K562 (cell line): ENCODE measurements around the gene UROS. TPM values are rescaled to one million over a fixed set of nuclear protein-coding genes. Genes with fewer than 3 reads are reported as not detected.

ENCODE experiments used
- ARID1B ChIP-seq: fragments of 450-650 bp; IDR thresholded peaks from 2 replicates; pipeline ENCODE4 v1.6.1; 2016; ENCODE audit warnings: antibody characterized with exemption, mild to moderate bottlenecking, inconsistent platforms
- BRD9 ChIP-seq: fragments of 450-650 bp; IDR thresholded peaks from 2 replicates; pipeline ENCODE4 v1.6.1; 2018; ENCODE audit warnings: low read depth; ENCODE audit not compliant: partially characterized antibody
- ETS1 ChIP-seq: conservative IDR thresholded peaks from 2 replicates; pipeline ENCODE4 v1.6.1; 2011; ENCODE audit warnings: low read depth, mild to moderate bottlenecking, low read length; ENCODE audit not compliant: control insufficient read depth
- KDM1A ChIP-seq, 2 experiments: fragments of 450-650 bp; IDR thresholded peaks; 2 replicates each; pipeline ENCODE4 v1.6.1; 2016; ENCODE audit warnings: mild to moderate bottlenecking in 2 of 2
- SRSF7 ChIP-seq: fragments of 200-400 bp; formaldehyde crosslinking; optimal IDR thresholded peaks from 2 replicates; pipeline ENCODE3; 2017; ENCODE audit warnings: mild to moderate bottlenecking, low read depth, low read length
- TFAM ChIP-seq: fragments of 250-450 bp; sonication (Bioruptor Pico); conservative IDR thresholded peaks from 2 replicates; pipeline ENCODE4 v1.5.0; 2021; ENCODE audit warnings: mild to moderate bottlenecking, moderate library complexity
- XRCC3 ChIP-seq: fragments of 450-650 bp; IDR thresholded peaks from 2 replicates; pipeline ENCODE4 v1.6.1; 2017; ENCODE audit warnings: mild to moderate bottlenecking, moderate library complexity
- ZMIZ1 ChIP-seq, 2 experiments: fragments of 150-350 bp in 1 of 2; IDR thresholded peaks; 2 replicates each; pipeline ENCODE4 v1.6.1; 2012 to 2016; ENCODE audit warnings: low read depth in 2 of 2, low read length in 2 of 2, mild to moderate bottlenecking in 1 of 2, moderate library complexity in 1 of 2
- polyA plus RNA-seq, 8 experiments: library from polyadenylated mRNA; depleted of rRNA in 4 of 8; stranded (reverse) in 5 of 8; unstranded in 3 of 8; fragments of >200 nt; fragmentation: Nextera tagmentation in 2 of 8; fragmentation: Illumina TruSeq in 1 of 8; extraction: Ambion mirVana in 2 of 8; extraction: Trizol in 1 of 8; gene quantifications; 2 replicates each; pipeline versions ENCODE4 v1.2.1 to v1.2.3, GENCODE V29; 2011 to 2014; ENCODE audit warnings: inconsistent platforms in 1 of 8, missing spikeins in 1 of 8
- total RNA-seq, 7 experiments: library from RNA; depleted of rRNA in 6 of 7; stranded (reverse); fragments of >200 nt in 6 of 7; fragmentation: Illumina TruSeq in 2 of 7; extraction: Trizol in 2 of 7; gene quantifications; 2 replicates each; pipeline versions ENCODE4 v1.2.1 to v1.2.3, GENCODE V29; 2011 to 2021; ENCODE audit warnings: low replicate concordance in 1 of 7
- TF ChIP-seq, protein P1 (sequence below): fragments of 200-800 bp; sonication (Bioruptor generic); IDR thresholded peaks from 2 replicates; pipeline ENCODE4 v1.6.1; 2017; ENCODE audit warnings: missing genetic modification characterization, missing compliant biosample characterization
- TF ChIP-seq, protein P2 (sequence below), 2 experiments: fragments of 450-650 bp in 1 of 2; sonication (generic) in 1 of 2; formaldehyde crosslinking in 1 of 2; IDR thresholded peaks in 1 of 2; conservative IDR thresholded peaks in 1 of 2; 2 replicates each; pipeline versions ENCODE4 v1.6.1 to v1.8.1; 2016 to 2023; ENCODE audit warnings: mild to moderate bottlenecking in 2 of 2, moderate library complexity in 2 of 2, inconsistent platforms in 1 of 2, missing genetic modification reagents in 1 of 2

The UROS gene
- total and polyA plus RNA-seq, 9 of the 15 experiments (the other 6 are each of a cell fraction or from before 2014, with no cell fraction given): 6.4 to 39.1 (median 32.3) TPM

DNA sequence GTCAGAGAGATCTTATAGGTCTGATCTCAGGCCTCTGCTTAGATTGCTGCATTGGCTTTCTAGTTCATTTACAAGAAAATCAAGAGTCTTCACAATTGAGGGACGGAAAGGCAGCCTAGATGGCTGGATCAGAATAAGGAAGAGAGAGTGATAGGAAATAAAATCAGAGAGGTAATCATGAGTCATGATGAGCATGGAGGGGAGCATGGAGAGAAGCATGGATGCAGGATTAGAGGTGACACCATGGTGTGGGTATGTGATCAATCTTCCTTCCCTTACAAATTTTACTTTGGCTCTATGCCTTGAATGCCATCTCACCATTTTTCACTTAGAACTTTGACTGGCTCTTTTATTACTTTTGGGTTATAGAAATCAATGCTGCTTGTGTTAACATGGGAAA lies 1.7 kb upstream of the UROS start (continued):
- TF ChIP-seq ZMIZ1 (IDR thresholded peaks at IDR 0.05; ENCODE audit: low read depth in 2 of 2, low read length in 2 of 2) (no peak), SRSF7 (no peak), KDM1A (IDR thresholded peaks at IDR 0.05) (peak; percentile 38 to 45; a peak in 1 of 4 replicates), BRD9 (no peak), ARID1B (no peak), TFAM (CRISPR knock-in tag) (no peak), XRCC3 (no peak), ETS1 (no peak)
- TF ChIP-seq, protein P1, sequence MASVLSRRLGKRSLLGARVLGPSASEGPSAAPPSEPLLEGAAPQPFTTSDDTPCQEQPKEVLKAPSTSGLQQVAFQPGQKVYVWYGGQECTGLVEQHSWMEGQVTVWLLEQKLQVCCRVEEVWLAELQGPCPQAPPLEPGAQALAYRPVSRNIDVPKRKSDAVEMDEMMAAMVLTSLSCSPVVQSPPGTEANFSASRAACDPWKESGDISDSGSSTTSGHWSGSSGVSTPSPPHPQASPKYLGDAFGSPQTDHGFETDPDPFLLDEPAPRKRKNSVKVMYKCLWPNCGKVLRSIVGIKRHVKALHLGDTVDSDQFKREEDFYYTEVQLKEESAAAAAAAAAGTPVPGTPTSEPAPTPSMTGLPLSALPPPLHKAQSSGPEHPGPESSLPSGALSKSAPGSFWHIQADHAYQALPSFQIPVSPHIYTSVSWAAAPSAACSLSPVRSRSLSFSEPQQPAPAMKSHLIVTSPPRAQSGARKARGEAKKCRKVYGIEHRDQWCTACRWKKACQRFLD: no peak
- TF ChIP-seq, protein P2, sequence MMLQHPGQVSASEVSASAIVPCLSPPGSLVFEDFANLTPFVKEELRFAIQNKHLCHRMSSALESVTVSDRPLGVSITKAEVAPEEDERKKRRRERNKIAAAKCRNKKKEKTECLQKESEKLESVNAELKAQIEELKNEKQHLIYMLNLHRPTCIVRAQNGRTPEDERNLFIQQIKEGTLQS (IDR thresholded peaks at IDR 0.05): peak; percentile 55
- TF ChIP-seq, protein P2 (CRISPR knock-in tag; conservative IDR thresholded peaks at IDR 0.05): no peak
